HepG2 (cell line): Measurements from ENCODE around the gene CTXN1. TPM values are rescaled to one million over a fixed set of nuclear protein-coding genes. Genes with fewer than 3 reads are reported as not detected.

Source experiments
- DNMT1 ChIP-seq: sonication (generic); formaldehyde crosslinking; IDR thresholded peaks from 2 replicates; pipeline ENCODE4 v1.5.1; 2020; ENCODE audit warnings: mild to moderate bottlenecking, missing genetic modification reagents
- EHMT2 ChIP-seq: fragments of 200-600 bp; sonication (generic); IDR thresholded peaks from 2 replicates; pipeline ENCODE4 v1.7.0; 2017; ENCODE audit warnings: antibody characterized with exemption, low read depth, low read length, borderline replicate concordance
- FOXP4 ChIP-seq: sonication (generic); formaldehyde crosslinking; IDR thresholded peaks from 2 replicates; pipeline ENCODE4 v1.4.0; 2020; ENCODE audit warnings: missing genetic modification reagents
- HNF1A ChIP-seq, 2 experiments: sonication (generic) in 1 of 2; formaldehyde crosslinking in 1 of 2; IDR thresholded peaks; 2 replicates each; pipeline versions ENCODE4 v1.4.0 to v1.6.1; 2016 to 2020; ENCODE audit warnings: borderline replicate concordance in 1 of 2, low read depth in 1 of 2, mild to moderate bottlenecking in 1 of 2, missing genetic modification reagents in 1 of 2
- KAT8 ChIP-seq: IDR thresholded peaks from 2 replicates; pipeline ENCODE4 v1.6.1; 2016; ENCODE audit warnings: missing genetic modification reagents, missing compliant biosample characterization
- LBX2 ChIP-seq: sonication (generic); formaldehyde crosslinking; IDR thresholded peaks from 2 replicates; pipeline ENCODE4 v1.5.0; 2020; ENCODE audit warnings: missing genetic modification reagents, mild to moderate bottlenecking, borderline replicate concordance
- NCOA5 ChIP-seq: sonication (generic); formaldehyde crosslinking; IDR thresholded peaks from 2 replicates; pipeline ENCODE4 v1.4.0; 2020; ENCODE audit warnings: missing genetic modification reagents
- NR2F1 ChIP-seq, 2 experiments: fragments of 450-650 bp in 1 of 2; formaldehyde crosslinking in 1 of 2; IDR thresholded peaks; 2 replicates each; pipeline versions ENCODE4 v1.5.0 to v1.6.1; 2016 to 2020; ENCODE audit warnings: mild to moderate bottlenecking in 1 of 2, missing compliant biosample characterization in 1 of 2, missing genetic modification reagents in 1 of 2, moderate library complexity in 1 of 2
- SMARCE1 ChIP-seq: fragments of 450-650 bp; IDR thresholded peaks from 2 replicates; pipeline ENCODE4 v1.6.1; 2017; ENCODE audit warnings: borderline replicate concordance
- ZBTB42 ChIP-seq: sonication (generic); formaldehyde crosslinking; IDR thresholded peaks from 2 replicates; pipeline ENCODE4 v1.5.0; 2020; ENCODE audit warnings: mild to moderate bottlenecking, missing genetic modification reagents
- ZNF17 ChIP-seq: sonication (generic); formaldehyde crosslinking; IDR thresholded peaks from 2 replicates; pipeline ENCODE4 v1.5.0; 2020; ENCODE audit warnings: mild to moderate bottlenecking, missing genetic modification reagents
- ZNF496 ChIP-seq: sonication (generic); formaldehyde crosslinking; IDR thresholded peaks from 2 replicates; pipeline ENCODE4 v1.8.1; 2023; ENCODE audit warnings: mild to moderate bottlenecking, moderate library complexity, missing genetic modification reagents; ENCODE audit not compliant: insufficient replicate concordance
- ZNF644 ChIP-seq: IDR thresholded peaks from 2 replicates; pipeline ENCODE4 v1.6.1; 2016; ENCODE audit warnings: low read depth
- ZUFSP ChIP-seq: sonication (generic); formaldehyde crosslinking; IDR thresholded peaks from 2 replicates; pipeline ENCODE4 v1.9.0; 2021; ENCODE audit warnings: missing genetic modification reagents, mild to moderate bottlenecking, borderline replicate concordance
- polyA plus RNA-seq, 8 experiments: library from polyadenylated mRNA; depleted of rRNA in 3 of 8; stranded (reverse) in 7 of 8; unstranded in 1 of 8; fragments of >200 nt; fragmentation: Illumina TruSeq in 4 of 8; extraction: Trizol in 4 of 8; gene quantifications; 2 replicates each; pipeline versions ENCODE4 v1.2.1 to v1.2.3, GENCODE V29; 2011 to 2016; ENCODE audit warnings: low read depth in 4 of 8, missing spikeins in 1 of 8, mixed read lengths in 1 of 8; ENCODE audit not compliant: insufficient read depth in 1 of 8
- total RNA-seq, 5 experiments: library from RNA; depleted of rRNA; stranded (reverse); fragments of >200 nt; fragmentation: Illumina TruSeq; extraction: Trizol; gene quantifications; 2 replicates each; pipeline ENCODE4 v1.2.3, GENCODE V29; 2016; ENCODE audit warnings: low read depth in 1 of 5
- TF ChIP-seq, protein P1 (sequence below): sonication (generic); formaldehyde crosslinking; IDR thresholded peaks from 2 replicates; pipeline ENCODE4 v1.4.0; 2020; ENCODE audit warnings: mild to moderate bottlenecking, missing genetic modification reagents
- TF ChIP-seq, protein P2 (sequence below): sonication (generic); formaldehyde crosslinking; IDR thresholded peaks from 2 replicates; pipeline ENCODE4 v1.5.1; 2020; ENCODE audit warnings: mild to moderate bottlenecking, missing genetic modification reagents, borderline replicate concordance

CTXN1 gene
- total and polyA plus RNA-seq, 2 of the 13 experiments (the other 11 are each of a cell fraction or from before 2014, with no cell fraction given): 0.11 TPM; not detected in 1

GRCh38 chr19:7925171-7925851 is 624 bp downstream of the CTXN1 start (continued):
- TF ChIP-seq HNF1A (IDR thresholded peaks at IDR 0.05; ENCODE audit: low read depth) (no peak), HNF1A (CRISPR knock-in tag; IDR thresholded peaks at IDR 0.05; ENCODE audit: borderline replicate concordance) (no peak; the same call in 1 of the 2 replicates), ZNF496 (CRISPR knock-in tag) (no peak), NR2F1 (CRISPR knock-in tag; IDR thresholded peaks at IDR 0.05) (no peak), DNMT1 (CRISPR knock-in tag) (peak; percentile 75; the same call in 1 of the 2 replicates), EHMT2 (no peak), NCOA5 (CRISPR knock-in tag) (no peak), ZBTB42 (CRISPR knock-in tag) (no peak), KAT8 (0 out of 2 replicates have a peak, but pooled peaks have one; percentile 24), LBX2 (CRISPR knock-in tag) (peak; percentile 89; the same call in 1 of the 2 replicates), ZNF644 (no peak), ZUFSP (no peak), SMARCE1 (no peak), ZNF17 (CRISPR knock-in tag) (no peak), FOXP4 (CRISPR knock-in tag) (peak; percentile 49; the same call in 1 of the 2 replicates)
- TF ChIP-seq, protein P1, sequence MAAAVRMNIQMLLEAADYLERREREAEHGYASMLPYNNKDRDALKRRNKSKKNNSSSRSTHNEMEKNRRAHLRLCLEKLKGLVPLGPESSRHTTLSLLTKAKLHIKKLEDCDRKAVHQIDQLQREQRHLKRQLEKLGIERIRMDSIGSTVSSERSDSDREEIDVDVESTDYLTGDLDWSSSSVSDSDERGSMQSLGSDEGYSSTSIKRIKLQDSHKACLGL (CRISPR knock-in tag): peak; percentile 89
- TF ChIP-seq, protein P2, sequence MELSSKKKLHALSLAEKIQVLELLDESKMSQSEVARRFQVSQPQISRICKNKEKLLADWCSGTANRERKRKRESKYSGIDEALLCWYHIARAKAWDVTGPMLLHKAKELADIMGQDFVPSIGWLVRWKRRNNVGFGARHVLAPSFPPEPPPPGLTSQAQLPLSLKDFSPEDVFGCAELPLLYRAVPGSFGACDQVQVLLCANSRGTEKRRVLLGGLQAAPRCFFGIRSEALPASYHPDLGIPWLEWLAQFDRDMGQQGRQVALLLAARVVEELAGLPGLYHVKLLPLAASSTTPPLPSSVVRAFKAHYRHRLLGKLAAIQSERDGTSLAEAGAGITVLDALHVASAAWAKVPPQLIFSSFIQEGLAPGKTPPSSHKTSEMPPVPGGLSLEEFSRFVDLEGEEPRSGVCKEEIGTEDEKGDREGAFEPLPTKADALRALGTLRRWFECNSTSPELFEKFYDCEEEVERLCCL (CRISPR knock-in tag): no peak
